RWPE2 (cell line): ENCODE data around the gene IRX6.

Source experiments
- ATAC-seq: fragments of 200-7000 bp; cut with Tn5 transposase; 3 replicates; pipeline ENCODE4 v1.9.1; 2021; ENCODE audit warnings: low read depth
- DNase-seq: peaks from one replicate; pipeline ENCODE4 v3.0.0-alpha.2; 2020; ENCODE audit warnings: low spot score
- H3K27ac ChIP-seq: fragments of 450-650 bp; 2 replicates; pipeline ENCODE4 v1.5.1; 2017; ENCODE audit warnings: mild to moderate bottlenecking; ENCODE audit not compliant: poor library complexity, severe bottlenecking
- H3K27me3 ChIP-seq: fragments of 250-450 bp; sonication (Bioruptor Pico); 2 replicates; pipeline ENCODE4 v1.5.1; 2021; ENCODE audit warnings: mild to moderate bottlenecking, moderate library complexity; ENCODE audit not compliant: insufficient read depth, poor library complexity, severe bottlenecking
- H3K36me3 ChIP-seq: fragments of 250-450 bp; sonication (Bioruptor Pico); 2 replicates; pipeline ENCODE4 v1.5.1; 2020; ENCODE audit warnings: low read depth, mild to moderate bottlenecking, moderate library complexity
- H3K4me1 ChIP-seq: fragments of 250-450 bp; sonication (Bioruptor Pico); 2 replicates; pipeline ENCODE4 v1.5.1; 2021; ENCODE audit warnings: mild to moderate bottlenecking, moderate library complexity; ENCODE audit not compliant: insufficient read depth, poor library complexity, severe bottlenecking
- H3K4me3 ChIP-seq: fragments of 250-450 bp; sonication (Bioruptor Pico); 2 replicates; pipeline ENCODE4 v1.5.1; 2021; ENCODE audit warnings: mild to moderate bottlenecking, moderate library complexity; ENCODE audit not compliant: severe bottlenecking
- H3K9me3 ChIP-seq: fragments of 250-450 bp; sonication (Bioruptor Pico); 2 replicates; pipeline ENCODE4 v1.5.1; 2021; ENCODE audit warnings: mild to moderate bottlenecking, moderate library complexity; ENCODE audit not compliant: severe bottlenecking
- CTCF ChIP-seq: fragments of 450-650 bp; IDR thresholded peaks from one replicate; pipeline ENCODE4 v1.5.1; 2017; ENCODE audit warnings: mild to moderate bottlenecking, moderate library complexity; ENCODE audit not compliant: poor library complexity, severe bottlenecking

Gene IRX6

GRCh38 chr16:55369151-55369550 is 45.1 kb downstream of the IRX6 start:
- no peak for TF ChIP-seq CTCF
- H3K27me3 ChIP-seq, result peaks cover 10% of the 10 kb centered on the region
- ATAC-seq (no peak), DNase-seq (no peak)
- peaks cover 19% of the 10 kb centered on the region for H3K4me1 ChIP-seq
- H3K4me3 ChIP-seq, result no peak overlapping the region
- no peaks in the 10 kb centered on the region for H3K9me3 ChIP-seq
- H3K36me3 ChIP-seq, result no peaks in the 10 kb centered on the region
- H3K27ac ChIP-seq, result no peak overlapping the region

- Histone ChIP-seq H3K4me3 (no peak overlapping the region), H3K27ac (no peak overlapping the region), H3K4me1 (peaks cover 19% of the 10 kb centered on the region), H3K9me3 (no peaks in the 10 kb centered on the region), H3K27me3 (peaks cover 10% of the 10 kb centered on the region), H3K36me3 (no peaks in the 10 kb centered on the region)
- ATAC-seq (peak; percentile 90), DNase-seq (peak; percentile 72)
- TF ChIP-seq CTCF, result peak; percentile 76
Measured at GRCh38 chr16:55370762-55371482, 46.9 kb downstream of the IRX6 start.

GRCh38 chr16:55372792-55373488 is 48.9 kb downstream of the IRX6 start:
- Histone ChIP-seq H3K27me3 (peaks cover 10% of the 10 kb centered on the region), H3K9me3 (no peaks in the 10 kb centered on the region), H3K4me3 (no peak overlapping the region), H3K4me1 (peaks cover 9% of the 10 kb centered on the region), H3K36me3 (no peaks in the 10 kb centered on the region), H3K27ac (no peak overlapping the region)
- ATAC-seq (no peak), DNase-seq (no peak)
- no peak for TF ChIP-seq CTCF

DNA sequence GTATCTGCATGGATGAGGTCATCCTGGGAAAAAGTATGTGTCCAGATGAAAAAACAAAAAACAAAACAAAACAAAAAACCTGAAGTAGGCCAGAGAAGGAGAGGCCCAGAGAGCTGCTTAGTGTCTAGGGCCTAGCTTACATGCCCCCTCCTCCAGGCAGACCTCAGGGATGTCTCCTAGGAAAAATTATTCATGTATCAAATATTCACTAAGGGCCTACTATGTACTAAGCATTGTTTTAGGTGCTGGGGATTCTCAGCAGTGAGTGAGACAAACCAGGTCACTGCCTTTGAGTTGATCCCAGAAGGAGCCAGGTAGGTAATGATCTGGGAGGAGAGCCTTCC is 49.5 kb downstream of the IRX6 start:
- ATAC-seq (no peak), DNase-seq (no peak)
- Histone ChIP-seq H3K4me1 (peaks cover 5% of the 10 kb centered on the region), H3K4me3 (no peak overlapping the region), H3K27me3 (peaks cover 10% of the 10 kb centered on the region), H3K9me3 (no peaks in the 10 kb centered on the region), H3K27ac (no peak overlapping the region), H3K36me3 (no peaks in the 10 kb centered on the region)
- TF ChIP-seq CTCF, result no peak

GRCh38 chr16:55376045-55376444 is 52.0 kb downstream of the IRX6 start:
- ATAC-seq, result no peak
- Histone ChIP-seq H3K27ac (no peak overlapping the region), H3K36me3 (no peaks in the 10 kb centered on the region), H3K4me3 (no peak overlapping the region), H3K27me3 (peaks cover 5% of the 10 kb centered on the region), H3K4me1 (peaks cover under 1% of the 10 kb centered on the region), H3K9me3 (no peaks in the 10 kb centered on the region)
- TF ChIP-seq CTCF, result no peak
- no peak for DNase-seq
